ENCODE results near the gene GOLGA2.

The GOLGA2 gene

DNA sequence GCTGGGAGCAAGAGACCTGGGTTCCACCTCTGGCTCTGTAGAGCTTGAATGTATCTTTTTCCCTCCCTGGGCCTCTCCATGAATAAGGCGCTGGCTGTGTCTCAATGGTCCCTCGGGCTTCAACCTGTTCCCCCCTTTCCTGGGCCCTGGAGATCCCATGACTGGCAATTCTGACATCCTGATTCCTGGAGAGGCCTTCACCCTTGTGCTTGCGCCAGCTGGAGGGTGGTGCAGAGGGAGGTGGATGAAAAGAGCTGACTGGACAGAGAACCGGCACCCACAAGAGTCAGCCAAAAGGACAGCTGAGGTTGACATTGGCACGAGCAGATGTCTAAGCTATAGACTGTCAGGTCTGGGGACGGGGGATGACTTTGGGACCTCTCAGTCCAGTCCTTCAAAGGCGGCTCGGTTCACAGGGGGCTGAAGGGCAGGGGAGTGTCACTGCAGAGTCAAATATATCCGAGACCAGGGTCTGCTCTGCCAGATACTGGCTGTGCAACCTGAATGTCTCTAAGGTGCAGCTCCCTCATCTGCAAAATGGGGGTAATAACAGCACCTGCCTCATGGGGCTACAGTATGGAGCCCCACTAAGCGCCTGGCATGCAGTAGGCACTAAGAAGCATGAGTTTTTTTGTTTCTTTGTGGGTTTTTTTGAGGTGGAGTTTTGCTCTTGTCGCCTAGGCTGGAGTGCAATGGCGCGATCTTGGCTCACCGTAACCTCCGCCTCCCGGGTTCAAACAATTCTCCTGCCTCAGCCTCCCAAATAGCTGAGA, 58.8 kb downstream of the GOLGA2 start:
- H3K4me3 ChIP-seq (replicated peaks; ENCODE audit: insufficient read depth, low read length) = no peak overlapping the region
- no peaks in the 10 kb centered on the region for H3K27me3 ChIP-seq (ENCODE audit: insufficient read depth, poor library complexity, severe bottlenecking)
- DNase-seq (ENCODE audit: low read depth in 1 of 2, low spot score in 1 of 2) = no peak
- TF ChIP-seq REST (IDR thresholded peaks at IDR 0.05; ENCODE audit: insufficient replicate concordance, low read depth) (no peak), GABPA (IDR thresholded peaks at IDR 0.05; ENCODE audit: low read depth) (no peak), CTCF (IDR thresholded peaks at IDR 0.05; ENCODE audit: insufficient read depth, low read length) (no peak), POLR2AphosphoS5 (IDR thresholded peaks at IDR 0.05; ENCODE audit: low read depth) (no peak), SPI1 (IDR thresholded peaks at IDR 0.05; ENCODE audit: borderline replicate concordance, low read depth) (no peak)
- no peak overlapping the region for H3K27ac ChIP-seq (replicated peaks)

- Histone ChIP-seq H3K27me3 (ENCODE audit: insufficient read depth, poor library complexity, severe bottlenecking) (no peaks in the 10 kb centered on the region), H3K27ac (replicated peaks) (no peak overlapping the region), H3K4me3 (replicated peaks; ENCODE audit: insufficient read depth, low read length) (no peak overlapping the region)
- TF ChIP-seq POLR2AphosphoS5 (IDR thresholded peaks at IDR 0.05; ENCODE audit: low read depth) (no peak), GABPA (IDR thresholded peaks at IDR 0.05; ENCODE audit: low read depth) (no peak), CTCF (IDR thresholded peaks at IDR 0.05; ENCODE audit: insufficient read depth, low read length) (no peak), SPI1 (IDR thresholded peaks at IDR 0.05; ENCODE audit: borderline replicate concordance, low read depth) (no peak), REST (IDR thresholded peaks at IDR 0.05; ENCODE audit: insufficient replicate concordance, low read depth) (no peak)
- no peak for DNase-seq (ENCODE audit: low read depth in 1 of 2, low spot score in 1 of 2)
Observed at GRCh38 chr9:128215491-128216409, 60.1 kb downstream of the GOLGA2 start.

DNA sequence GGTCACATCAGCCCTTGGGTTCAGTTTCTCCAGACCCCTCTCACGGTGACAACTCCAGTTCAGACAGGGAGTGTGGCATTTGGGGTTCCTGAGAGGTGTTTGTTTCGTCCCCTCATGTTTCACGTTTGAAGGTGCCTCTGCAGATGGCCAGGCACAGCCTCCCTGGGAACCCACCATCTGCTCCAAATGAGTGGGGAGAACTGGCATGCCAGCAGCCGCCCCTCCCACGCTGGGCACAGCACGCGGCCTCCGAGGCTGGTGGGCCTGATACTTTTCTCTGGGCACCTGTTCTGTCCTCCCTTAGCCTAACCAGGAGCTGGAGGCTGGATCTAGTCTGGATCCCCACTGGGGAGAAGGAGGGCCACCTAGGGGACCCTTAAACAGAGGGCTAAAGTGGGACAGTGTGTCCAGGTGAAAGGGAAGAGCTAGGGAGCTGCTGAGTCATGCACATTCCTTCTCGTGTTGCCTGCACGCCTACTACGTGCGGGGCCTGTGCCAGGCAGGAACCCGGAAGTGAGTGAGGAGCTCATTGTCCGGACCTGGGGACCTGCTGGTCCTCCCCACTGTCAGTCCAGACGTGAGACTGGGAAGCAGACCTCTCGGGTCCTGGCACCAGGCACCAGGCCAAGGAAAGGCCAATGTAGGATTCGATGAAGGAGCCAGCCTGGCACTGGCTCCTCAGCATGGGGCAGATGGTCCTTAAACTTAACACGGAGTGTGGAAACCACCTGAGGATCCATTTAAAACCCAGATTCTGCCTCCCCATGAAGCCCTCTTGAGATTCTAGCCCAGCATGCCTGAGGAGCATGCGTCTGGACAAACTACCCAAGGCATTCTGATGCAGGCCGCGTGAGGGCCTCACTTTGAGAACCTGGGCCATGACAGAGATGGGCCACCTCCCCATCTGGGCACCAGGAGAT, 61.0 kb downstream of the GOLGA2 start:
- TF ChIP-seq GABPA (IDR thresholded peaks at IDR 0.05; ENCODE audit: low read depth) = no peak
- TF ChIP-seq CTCF (IDR thresholded peaks at IDR 0.05; ENCODE audit: insufficient read depth, low read length) = no peak
- TF ChIP-seq SPI1 (IDR thresholded peaks at IDR 0.05; ENCODE audit: borderline replicate concordance, low read depth) = no peak
- no peak for TF ChIP-seq REST (IDR thresholded peaks at IDR 0.05; ENCODE audit: insufficient replicate concordance, low read depth)
- no peak for TF ChIP-seq POLR2AphosphoS5 (IDR thresholded peaks at IDR 0.05; ENCODE audit: low read depth)
- no peak overlapping the region for H3K4me3 ChIP-seq (replicated peaks; ENCODE audit: insufficient read depth, low read length)
- no peak overlapping the region for H3K27ac ChIP-seq (replicated peaks)
- no peaks in the 10 kb centered on the region for H3K27me3 ChIP-seq (ENCODE audit: insufficient read depth, poor library complexity, severe bottlenecking)
- no peak for DNase-seq (ENCODE audit: low read depth in 1 of 2, low spot score in 1 of 2)

All from HL-60 (cell line).